DOHH2 (cell line): Measurements from ENCODE around the gene AFP.

Source experiments
- H3F3A ChIP-seq: fragments of 200-600 bp; sonication (generic), shearing (Covaris generic); 2 replicates; pipeline ENCODE4 v1.6.0; 2016; ENCODE audit warnings: antibody characterized with exemption, mild to moderate bottlenecking; ENCODE audit not compliant: control insufficient read depth, insufficient read depth
- H3K27ac ChIP-seq: fragments of 200-600 bp; sonication (generic); 2 replicates; pipeline ENCODE4 v1.5.1; 2014; ENCODE audit warnings: low read depth, mild to moderate bottlenecking, low read length, moderate library complexity
- H3K27me3 ChIP-seq: fragments of 200-600 bp; sonication (generic); 2 replicates; pipeline ENCODE4 v1.6.1; 2014; ENCODE audit warnings: mild to moderate bottlenecking, low read length, mixed read lengths; ENCODE audit not compliant: control insufficient read depth
- H3K36me3 ChIP-seq: fragments of 200-600 bp; sonication (generic); 2 replicates; pipeline ENCODE4 v1.6.1; 2014; ENCODE audit warnings: mild to moderate bottlenecking, low read length, moderate library complexity, mixed read lengths; ENCODE audit not compliant: control insufficient read depth
- H3K4me1 ChIP-seq: fragments of 200-600 bp; sonication (generic); 2 replicates; pipeline ENCODE4 v1.6.1; 2014; ENCODE audit warnings: mild to moderate bottlenecking, low read length, mixed read lengths; ENCODE audit not compliant: control insufficient read depth
- H3K4me2 ChIP-seq: fragments of 200-600 bp; sonication (generic); 2 replicates; pipeline ENCODE4 v1.6.0; 2014; ENCODE audit warnings: mild to moderate bottlenecking, low read length, moderate library complexity
- H3K4me3 ChIP-seq: fragments of 200-600 bp; sonication (generic); 2 replicates; pipeline ENCODE4 v1.5.1; 2014; ENCODE audit warnings: mild to moderate bottlenecking, low read length, mixed read lengths
- H3K79me2 ChIP-seq: fragments of 200-600 bp; sonication (generic); 2 replicates; pipeline ENCODE4 v1.6.1; 2014; ENCODE audit warnings: mild to moderate bottlenecking, low read length, mixed read lengths; ENCODE audit not compliant: control insufficient read depth
- H3K9me2 ChIP-seq: fragments of 200-600 bp; sonication (generic); replicated peaks from 2 replicates; pipeline ENCODE4 v1.6.1; 2014; ENCODE audit warnings: mild to moderate bottlenecking, low read length, mixed read lengths; ENCODE audit not compliant: control insufficient read depth
- H3K9me3 ChIP-seq: fragments of 200-600 bp; sonication (generic); 2 replicates; pipeline ENCODE4 v1.6.1; 2014; ENCODE audit warnings: antibody characterized with exemption, low read length, mixed read lengths; ENCODE audit not compliant: control insufficient read depth, insufficient read depth
- H4K20me1 ChIP-seq: fragments of 200-600 bp; sonication (generic); 2 replicates; pipeline ENCODE4 v1.6.0; 2014; ENCODE audit warnings: low read depth, mild to moderate bottlenecking, antibody characterized with exemption, low read length, moderate library complexity; ENCODE audit not compliant: control insufficient read depth, insufficient read depth
- EZH2phosphoT487 ChIP-seq: fragments of 200-600 bp; sonication (generic); IDR thresholded peaks from 2 replicates; pipeline ENCODE4 v1.6.1; 2017; ENCODE audit warnings: borderline replicate concordance, mild to moderate bottlenecking, antibody characterized with exemption, low read length, moderate library complexity, mixed read lengths
- TF ChIP-seq, protein P1 (sequence below): fragments of 200-600 bp; sonication (generic); IDR thresholded peaks from one replicate; pipeline ENCODE4 v1.5.1; 2014; ENCODE audit warnings: antibody characterized with exemption, mild to moderate bottlenecking, low read depth, low read length; ENCODE audit not compliant: poor library complexity, severe bottlenecking

The AFP gene

DNA sequence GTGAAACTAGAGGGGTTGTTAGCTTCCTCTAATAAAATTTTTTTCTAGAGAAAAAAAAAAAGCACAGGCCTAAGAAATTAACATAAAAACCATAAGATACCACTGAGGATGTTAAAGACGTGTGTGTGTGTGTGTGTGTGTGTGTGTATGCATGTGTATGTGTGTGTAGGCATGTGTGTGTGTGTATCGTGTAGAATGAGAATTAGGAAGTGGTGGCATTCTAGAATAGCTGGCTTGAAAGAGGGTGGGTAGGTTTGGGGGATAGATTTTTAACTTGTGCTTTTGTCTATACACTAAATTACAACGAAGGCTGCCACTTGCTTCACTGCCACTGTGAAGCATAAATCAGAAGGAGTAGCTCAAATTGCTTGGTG, 23.0 kb downstream of the AFP start:
- H4K20me1 ChIP-seq: no peaks in the 10 kb centered on the region
- no peaks in the 10 kb centered on the region for H3K27me3 ChIP-seq
- TF ChIP-seq, protein P1, sequence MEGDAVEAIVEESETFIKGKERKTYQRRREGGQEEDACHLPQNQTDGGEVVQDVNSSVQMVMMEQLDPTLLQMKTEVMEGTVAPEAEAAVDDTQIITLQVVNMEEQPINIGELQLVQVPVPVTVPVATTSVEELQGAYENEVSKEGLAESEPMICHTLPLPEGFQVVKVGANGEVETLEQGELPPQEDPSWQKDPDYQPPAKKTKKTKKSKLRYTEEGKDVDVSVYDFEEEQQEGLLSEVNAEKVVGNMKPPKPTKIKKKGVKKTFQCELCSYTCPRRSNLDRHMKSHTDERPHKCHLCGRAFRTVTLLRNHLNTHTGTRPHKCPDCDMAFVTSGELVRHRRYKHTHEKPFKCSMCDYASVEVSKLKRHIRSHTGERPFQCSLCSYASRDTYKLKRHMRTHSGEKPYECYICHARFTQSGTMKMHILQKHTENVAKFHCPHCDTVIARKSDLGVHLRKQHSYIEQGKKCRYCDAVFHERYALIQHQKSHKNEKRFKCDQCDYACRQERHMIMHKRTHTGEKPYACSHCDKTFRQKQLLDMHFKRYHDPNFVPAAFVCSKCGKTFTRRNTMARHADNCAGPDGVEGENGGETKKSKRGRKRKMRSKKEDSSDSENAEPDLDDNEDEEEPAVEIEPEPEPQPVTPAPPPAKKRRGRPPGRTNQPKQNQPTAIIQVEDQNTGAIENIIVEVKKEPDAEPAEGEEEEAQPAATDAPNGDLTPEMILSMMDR: no peak
- TF ChIP-seq EZH2phosphoT487: no peak
- H3K79me2 ChIP-seq: no peaks in the 10 kb centered on the region
- no peak overlapping the region for H3K4me3 ChIP-seq
- H3K4me1 ChIP-seq: no peaks in the 10 kb centered on the region
- H3K27ac ChIP-seq: no peak overlapping the region
- H3K4me2 ChIP-seq: no peak overlapping the region
- H3K9me3 ChIP-seq: peaks cover 5% of the 10 kb centered on the region; the same call in 1 of the 2 replicates
- H3K9me2 ChIP-seq: no peaks in the 10 kb centered on the region
- no peaks in the 10 kb centered on the region for H3F3A ChIP-seq
- H3K36me3 ChIP-seq: no peaks in the 10 kb centered on the region

- Histone ChIP-seq H3K4me1 (no peaks in the 10 kb centered on the region), H3K4me2 (no peak overlapping the region), H3K79me2 (no peaks in the 10 kb centered on the region), H4K20me1 (no peaks in the 10 kb centered on the region), H3K9me3 (peaks cover 5% of the 10 kb centered on the region; the same call in 1 of the 2 replicates), H3K9me2 (no peaks in the 10 kb centered on the region), H3K36me3 (no peaks in the 10 kb centered on the region), H3K4me3 (no peak overlapping the region), H3K27ac (no peak overlapping the region), H3K27me3 (no peaks in the 10 kb centered on the region), H3F3A (no peaks in the 10 kb centered on the region)
- no peak for TF ChIP-seq EZH2phosphoT487
- TF ChIP-seq, protein P1: no peak
Observed at GRCh38 chr4:73460913-73461522, 25.0 kb downstream of the AFP start.

DNA sequence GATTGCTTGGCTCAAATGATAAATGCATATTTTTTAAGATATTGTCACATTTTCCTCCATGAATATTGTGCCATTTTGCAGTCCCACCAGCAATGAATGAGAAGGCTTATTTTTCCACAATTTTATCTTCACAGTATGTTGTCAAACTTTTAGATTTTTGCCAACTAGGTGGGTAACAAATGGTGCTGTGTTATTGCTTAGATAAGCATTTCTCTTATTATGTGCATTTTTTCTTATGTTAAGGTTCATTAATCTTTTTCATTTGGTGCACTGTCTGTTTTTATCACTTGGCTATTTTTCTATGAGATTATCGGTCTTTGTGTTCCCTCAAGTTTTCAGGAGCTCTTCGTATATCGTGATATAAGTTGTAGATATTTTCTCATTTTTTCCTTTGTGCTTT, 32.1 kb downstream of the AFP start:
- no peaks in the 10 kb centered on the region for H3K79me2 ChIP-seq
- no peak overlapping the region for H3K27ac ChIP-seq
- H3K27me3 ChIP-seq: no peaks in the 10 kb centered on the region
- peaks cover 5% of the 10 kb centered on the region; the same call in 1 of the 2 replicates for H3K9me3 ChIP-seq
- no peaks in the 10 kb centered on the region for H3K9me2 ChIP-seq
- no peaks in the 10 kb centered on the region for H4K20me1 ChIP-seq
- TF ChIP-seq EZH2phosphoT487: no peak
- TF ChIP-seq, protein P1: no peak
- no peak overlapping the region for H3K4me2 ChIP-seq
- no peaks in the 10 kb centered on the region for H3F3A ChIP-seq
- H3K36me3 ChIP-seq: no peaks in the 10 kb centered on the region
- no peaks in the 10 kb centered on the region for H3K4me1 ChIP-seq
- no peak overlapping the region for H3K4me3 ChIP-seq
